Neural cell (in vitro differentiated cells): ENCODE results near the gene IL9. TPM values are rescaled to one million over a fixed set of nuclear protein-coding genes. Genes with fewer than 3 reads are reported as not detected.

Source experiments
- H2AFZ ChIP-seq: fragments of 200-600, 300-800 bp; sonication (generic), shearing (Covaris generic); 2 replicates; pipeline ENCODE4 v1.6.0; 2014; ENCODE audit warnings: low read depth, mild to moderate bottlenecking, antibody characterized with exemption, low read length, moderate library complexity
- H3F3A ChIP-seq: fragments of 200-600 bp; shearing (Covaris generic); 2 replicates; pipeline ENCODE4 v1.6.1; 2016; ENCODE audit warnings: mild to moderate bottlenecking, moderate library complexity, mixed read lengths, antibody characterized with exemption, low read length; ENCODE audit not compliant: insufficient read depth, poor library complexity, severe bottlenecking
- H3K27ac ChIP-seq: fragments of 200-600, 300-800 bp; sonication (generic), shearing (Covaris generic); 2 replicates; pipeline ENCODE4 v1.5.1; 2014; ENCODE audit warnings: mild to moderate bottlenecking, low read length, moderate library complexity
- H3K27me3 ChIP-seq: fragments of 300-800, 200-600 bp; sonication (generic), shearing (Covaris generic); 2 replicates; pipeline ENCODE4 v1.6.0; 2014; ENCODE audit warnings: mild to moderate bottlenecking, low read depth, low read length, moderate library complexity; ENCODE audit not compliant: insufficient read depth
- H3K36me3 ChIP-seq: fragments of 300-800, 200-600 bp; sonication (generic), shearing (Covaris generic); 2 replicates; pipeline ENCODE4 v1.5.1; 2014; ENCODE audit warnings: mild to moderate bottlenecking, antibody characterized with exemption, low read length, moderate library complexity; ENCODE audit not compliant: insufficient read depth
- H3K4me2 ChIP-seq: fragments of 300-800, 200-600 bp; sonication (generic), shearing (Covaris generic); 2 replicates; pipeline ENCODE4 v1.6.0; 2014; ENCODE audit warnings: mild to moderate bottlenecking, low read length
- H3K4me3 ChIP-seq: fragments of 300-800, 200-600 bp; sonication (generic), shearing (Covaris generic); 2 replicates; pipeline ENCODE4 v1.5.1; 2014; ENCODE audit warnings: mild to moderate bottlenecking, low read length, moderate library complexity
- H3K79me2 ChIP-seq: fragments of 200-600 bp; shearing (Covaris generic); replicated peaks from 2 replicates; pipeline ENCODE4 v1.6.0; 2014; ENCODE audit warnings: mild to moderate bottlenecking, low read length, moderate library complexity; ENCODE audit not compliant: insufficient read depth
- H3K9ac ChIP-seq: fragments of 300-800, 200-600 bp; sonication (generic), shearing (Covaris generic); 2 replicates; pipeline ENCODE4 v1.6.1; 2016; ENCODE audit warnings: mild to moderate bottlenecking, low read length, mixed read lengths
- H3K9me2 ChIP-seq: fragments of 200-600 bp; shearing (Covaris generic); 2 replicates; pipeline ENCODE4 v1.6.1; 2016; ENCODE audit warnings: mild to moderate bottlenecking, low read length, mixed read lengths; ENCODE audit not compliant: insufficient read depth
- H3K9me3 ChIP-seq: fragments of 200-600, 300-800 bp; sonication (generic), shearing (Covaris generic); 2 replicates; pipeline ENCODE4 v1.6.1; 2016; ENCODE audit warnings: mild to moderate bottlenecking, mixed run types, low read length, moderate library complexity, mixed read lengths
- H4K20me1 ChIP-seq: fragments of 200-600 bp; shearing (Covaris generic); 2 replicates; pipeline ENCODE4 v1.6.1; 2016; ENCODE audit warnings: mild to moderate bottlenecking, mixed run types; ENCODE audit not compliant: insufficient read depth
- CTCF ChIP-seq: fragments of 450-650 bp; IDR thresholded peaks from 2 replicates; pipeline ENCODE4 v1.5.1; 2014; ENCODE audit warnings: antibody characterized with exemption, mild to moderate bottlenecking, moderate library complexity; ENCODE audit not compliant: poor library complexity, severe bottlenecking
- EP300 ChIP-seq: fragments of 450-650 bp; conservative IDR thresholded peaks from 2 replicates; pipeline ENCODE4 v1.6.1; 2014; ENCODE audit warnings: antibody characterized with exemption, mild to moderate bottlenecking, moderate library complexity; ENCODE audit not compliant: poor library complexity, severe bottlenecking
- EZH2 ChIP-seq: fragments of 200-600, 300-800 bp; shearing (Covaris generic), sonication (generic); IDR thresholded peaks from 2 replicates; pipeline ENCODE4 v1.6.1; 2014; ENCODE audit warnings: antibody characterized with exemption, low read length, borderline replicate concordance, mild to moderate bottlenecking; ENCODE audit not compliant: insufficient read depth, poor library complexity, severe bottlenecking
- MXI1 ChIP-seq: fragments of 450-650 bp; conservative IDR thresholded peaks from 2 replicates; pipeline ENCODE4 v1.6.1; 2014; ENCODE audit warnings: antibody characterized with exemption, mild to moderate bottlenecking; ENCODE audit not compliant: poor library complexity, severe bottlenecking
- POLR2AphosphoS5 ChIP-seq: IDR thresholded peaks from 2 replicates; pipeline ENCODE4 v1.6.1; 2012
- RAD21 ChIP-seq: fragments of 450-650 bp; conservative IDR thresholded peaks from 2 replicates; pipeline ENCODE4 v1.6.1; 2014; ENCODE audit warnings: antibody characterized with exemption, mild to moderate bottlenecking, moderate library complexity
- REST ChIP-seq: IDR thresholded peaks from 2 replicates; pipeline ENCODE4 v1.6.1; 2012; ENCODE audit warnings: borderline replicate concordance
- SMC3 ChIP-seq: fragments of 450-650 bp; conservative IDR thresholded peaks from 2 replicates; pipeline ENCODE4 v1.6.1; 2014; ENCODE audit warnings: antibody characterized with exemption, mild to moderate bottlenecking, moderate library complexity; ENCODE audit not compliant: poor library complexity
- TAF1 ChIP-seq: IDR thresholded peaks from 2 replicates; pipeline ENCODE4 v1.6.1; 2012; ENCODE audit warnings: low read depth
- polyA plus RNA-seq: library from polyadenylated mRNA; depleted of rRNA; stranded (reverse); fragments of >200 nt; gene quantifications from 2 replicates; pipeline ENCODE4 v1.2.3, GENCODE V29; 2014

IL9 gene
- polyA plus RNA-seq, 1 donor from 2014 or later: not detected

GRCh38 chr5:135944564-135944963, 48.9 kb upstream of the IL9 start:
- H3K27me3 ChIP-seq: no peaks in the 10 kb centered on the region
- no peaks in the 10 kb centered on the region for H3K79me2 ChIP-seq
- H3K36me3 ChIP-seq: no peaks in the 10 kb centered on the region
- H3K27ac ChIP-seq: no peak overlapping the region
- H4K20me1 ChIP-seq: no peaks in the 10 kb centered on the region
- H3K9ac ChIP-seq: no peak overlapping the region
- no peak for TF ChIP-seq SMC3
- H3K9me2 ChIP-seq: no peaks in the 10 kb centered on the region
- H3K4me2 ChIP-seq: no peak overlapping the region
- H3K9me3 ChIP-seq: no peaks in the 10 kb centered on the region
- no peaks in the 10 kb centered on the region for H3F3A ChIP-seq
- H3K4me3 ChIP-seq: no peak overlapping the region
- no peak overlapping the region for H2AFZ ChIP-seq

GRCh38 chr5:135942202-135942771, 46.6 kb upstream of the IL9 start:
- Histone ChIP-seq H3F3A (no peaks in the 10 kb centered on the region), H3K9me3 (no peaks in the 10 kb centered on the region), H3K27ac (no peak overlapping the region), H3K9me2 (no peaks in the 10 kb centered on the region), H2AFZ (no peak overlapping the region), H3K9ac (no peak overlapping the region), H3K36me3 (no peaks in the 10 kb centered on the region), H4K20me1 (no peaks in the 10 kb centered on the region), H3K27me3 (no peaks in the 10 kb centered on the region), H3K79me2 (no peaks in the 10 kb centered on the region), H3K4me3 (no peak overlapping the region), H3K4me2 (no peak overlapping the region)
- TF ChIP-seq EZH2: no peak
- no peak for TF ChIP-seq POLR2AphosphoS5
- no peak for TF ChIP-seq SMC3
- no peak for TF ChIP-seq EP300
- TF ChIP-seq TAF1: no peak
- TF ChIP-seq CTCF: no peak
- no peak for TF ChIP-seq MXI1
- no peak for TF ChIP-seq REST
- no peak for TF ChIP-seq RAD21

GRCh38 chr5:135941711-135942110, 46.1 kb upstream of the IL9 start:
- no peak overlapping the region for H2AFZ ChIP-seq
- no peaks in the 10 kb centered on the region for H3K27me3 ChIP-seq
- no peaks in the 10 kb centered on the region for H3K36me3 ChIP-seq
- H3K79me2 ChIP-seq: no peaks in the 10 kb centered on the region
- no peak overlapping the region for H3K4me3 ChIP-seq
- TF ChIP-seq POLR2AphosphoS5 (no peak), REST (no peak), CTCF (no peak), SMC3 (no peak), TAF1 (no peak), EZH2 (no peak), EP300 (no peak), MXI1 (no peak), RAD21 (no peak)
- H3K27ac ChIP-seq: no peak overlapping the region
- no peaks in the 10 kb centered on the region for H4K20me1 ChIP-seq
- H3K9me2 ChIP-seq: no peaks in the 10 kb centered on the region
- H3F3A ChIP-seq: no peaks in the 10 kb centered on the region
- H3K4me2 ChIP-seq: no peak overlapping the region
- no peaks in the 10 kb centered on the region for H3K9me3 ChIP-seq
- no peak overlapping the region for H3K9ac ChIP-seq
